ENCODE data around the gene NOP9. TPM values are rescaled to one million over a fixed set of nuclear protein-coding genes. Genes with fewer than 3 reads are reported as not detected.
"Not testable (repeated sequence)": the region's sequence is repeated elsewhere in the genome, so short reads cannot be mapped to it uniquely, and the experiment has no call there.

Gene NOP9
- total and polyA plus RNA-seq, 8 donors, result 6.2 to 13.9 (median 9.7) TPM

DNA sequence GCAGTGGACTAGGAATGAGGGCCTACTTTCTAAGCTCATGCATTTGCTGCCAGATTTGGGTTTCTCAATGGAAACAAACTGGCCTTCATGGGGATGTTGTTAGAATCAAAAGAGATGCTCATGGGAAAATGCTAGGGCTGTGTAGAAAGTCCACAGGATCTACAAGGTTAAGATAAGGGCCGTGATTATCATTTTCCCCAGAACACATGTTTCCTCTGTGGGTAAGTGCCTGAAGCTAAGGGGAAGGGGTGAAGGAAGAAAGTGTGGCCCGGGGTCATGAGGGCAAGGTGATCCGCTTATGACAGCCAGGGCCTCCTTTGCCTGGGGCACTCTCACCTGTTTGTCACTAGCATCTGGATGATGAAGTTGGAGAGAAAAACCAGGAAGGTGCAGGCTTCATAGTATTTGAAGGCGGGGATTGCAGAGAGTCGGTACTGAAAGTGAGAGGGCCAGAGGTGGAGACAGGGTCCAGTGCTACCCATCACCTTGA lies 25.4 kb downstream of the NOP9 start:
- TF ChIP-seq, protein P1, sequence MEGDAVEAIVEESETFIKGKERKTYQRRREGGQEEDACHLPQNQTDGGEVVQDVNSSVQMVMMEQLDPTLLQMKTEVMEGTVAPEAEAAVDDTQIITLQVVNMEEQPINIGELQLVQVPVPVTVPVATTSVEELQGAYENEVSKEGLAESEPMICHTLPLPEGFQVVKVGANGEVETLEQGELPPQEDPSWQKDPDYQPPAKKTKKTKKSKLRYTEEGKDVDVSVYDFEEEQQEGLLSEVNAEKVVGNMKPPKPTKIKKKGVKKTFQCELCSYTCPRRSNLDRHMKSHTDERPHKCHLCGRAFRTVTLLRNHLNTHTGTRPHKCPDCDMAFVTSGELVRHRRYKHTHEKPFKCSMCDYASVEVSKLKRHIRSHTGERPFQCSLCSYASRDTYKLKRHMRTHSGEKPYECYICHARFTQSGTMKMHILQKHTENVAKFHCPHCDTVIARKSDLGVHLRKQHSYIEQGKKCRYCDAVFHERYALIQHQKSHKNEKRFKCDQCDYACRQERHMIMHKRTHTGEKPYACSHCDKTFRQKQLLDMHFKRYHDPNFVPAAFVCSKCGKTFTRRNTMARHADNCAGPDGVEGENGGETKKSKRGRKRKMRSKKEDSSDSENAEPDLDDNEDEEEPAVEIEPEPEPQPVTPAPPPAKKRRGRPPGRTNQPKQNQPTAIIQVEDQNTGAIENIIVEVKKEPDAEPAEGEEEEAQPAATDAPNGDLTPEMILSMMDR (IDR thresholded peaks at IDR 0.05), result no peak
- no peak for FAIRE-seq
- H3K4me1 ChIP-seq, result no peaks in the 10 kb centered on the region
- DNase-seq, result no peak
- intact Hi-C loops (cut with DNase I), result no loop called here
- no peak overlapping the region for H3K4me3 ChIP-seq
- no peak for ATAC-seq
- H3K27me3 ChIP-seq, result no peaks in the 10 kb centered on the region
- no peaks in the 10 kb centered on the region for H3K9me3 ChIP-seq
- WGBS, 2 donors, result 72 to 83% methylated on average over 5 of the region's 5 CpGs
- H3K27ac ChIP-seq, result no peak overlapping the region
- no peaks in the 10 kb centered on the region for H3K36me3 ChIP-seq

- no peak for ATAC-seq
- no peaks in the 10 kb centered on the region for H3K27me3 ChIP-seq
- no peak overlapping the region for H3K4me3 ChIP-seq
- FAIRE-seq, result no peak
- no peaks in the 10 kb centered on the region for H3K4me1 ChIP-seq
- 66 to 78% methylated on average over 9 of the region's 9 CpGs for WGBS, 2 donors
- no peak overlapping the region for H3K27ac ChIP-seq
- TF ChIP-seq, protein P1 (IDR thresholded peaks at IDR 0.05), result no peak
- no peak for DNase-seq
- intact Hi-C loops (cut with DNase I), result no loop called here
- H3K36me3 ChIP-seq, result no peaks in the 10 kb centered on the region
- no peaks in the 10 kb centered on the region for H3K9me3 ChIP-seq
These were observed 26.3 kb downstream of the NOP9 start for GRCh38 chr14:24325963-24326362.

- H3K4me1 ChIP-seq, result peaks cover under 1 to 5% (median 2%) of the 10 kb centered on the region in 3 donors
- no peak overlapping the region for H3K27ac ChIP-seq
- TF ChIP-seq, protein P1 (IDR thresholded peaks at IDR 0.05), result no peak
- FAIRE-seq (no peak), DNase-seq (no peak), ATAC-seq (no peak)
- intact Hi-C loops (cut with DNase I), result no loop called here
- no peaks in the 10 kb centered on the region for H3K36me3 ChIP-seq
- WGBS, 2 donors, result 86 to 88% methylated on average over 2 of the region's 2 CpGs
- H3K27me3 ChIP-seq, result no peaks in the 10 kb centered on the region
- no peak overlapping the region for H3K4me3 ChIP-seq
- no peaks in the 10 kb centered on the region for H3K9me3 ChIP-seq
These were observed 27.7 kb downstream of the NOP9 start for GRCh38 chr14:24327303-24327702.

DNA sequence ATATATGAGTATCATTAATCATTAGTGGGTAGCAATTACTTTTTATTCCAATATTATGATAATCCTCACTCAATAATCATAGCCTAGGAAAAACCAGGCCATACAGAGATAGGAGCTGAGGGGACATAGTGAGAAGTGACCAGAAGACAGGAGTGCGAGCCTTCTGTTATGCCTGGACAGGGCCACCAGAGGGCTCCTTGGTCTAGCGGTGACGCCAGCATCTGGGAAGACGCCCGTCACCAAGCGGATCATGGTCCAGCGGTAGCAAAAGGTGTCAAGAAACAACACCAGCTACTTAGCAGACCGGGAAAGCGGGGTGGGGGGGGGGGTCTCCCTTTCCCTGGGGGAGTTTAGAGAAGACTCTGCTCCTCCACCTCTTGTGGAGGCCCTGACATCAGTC lies 28.3 kb downstream of the NOP9 start:
- WGBS, 2 donors, result 2% methylated on average over 9 of the region's 9 CpGs
- TF ChIP-seq, protein P1 (IDR thresholded peaks at IDR 0.05), result peak; percentile 32 to 57 (median 49)
- H3K9me3 ChIP-seq; H3K27me3 ChIP-seq; FAIRE-seq; H3K4me1 ChIP-seq; intact Hi-C loops (cut with DNase I); H3K36me3 ChIP-seq; H3K27ac ChIP-seq; ATAC-seq; H3K4me3 ChIP-seq: not testable (repeated sequence)
- DNase-seq, result peak in 5 of 6 donors; percentile 44 to 80 (median 70)

- Histone ChIP-seq H3K36me3 (no peaks in the 10 kb centered on the region), H3K4me3 (no peak overlapping the region), H3K27me3 (peaks cover 0 to 6% (median 0%) of the 10 kb centered on the region in 4 donors), H3K27ac (no peak overlapping the region), H3K4me1 (peaks cover 5 to 12% (median 11%) of the 10 kb centered on the region in 3 donors), H3K9me3 (no peaks in the 10 kb centered on the region)
- intact Hi-C loops (cut with DNase I), result no loop called here
- TF ChIP-seq, protein P1 (IDR thresholded peaks at IDR 0.05), result no peak
- 74 to 83% methylated on average over 12 of the region's 12 CpGs for WGBS, 2 donors
- DNase-seq, result no peak
- FAIRE-seq, result no peak
- ATAC-seq, result no peak
These were observed 29.5 kb downstream of the NOP9 start for GRCh38 chr14:24329073-24329663.
